Astrocyte (in vitro differentiated cells and primary cell): Measurements from ENCODE around the gene PLCH2. TPM values are rescaled to one million over a fixed set of nuclear protein-coding genes. Genes with fewer than 3 reads are reported as not detected.

ENCODE experiments used
- DNase-seq: peaks from one replicate; pipeline ENCODE4 v3.0.0-alpha.2; 2010; ENCODE audit warnings: low read depth
- FAIRE-seq: peaks from 2 replicates; lab custom pipeline; 2011; peaks lifted over from hg19 to GRCh38; lab: Jason Lieb, UNC
- H2AFZ ChIP-seq: 2 replicates; pipeline ENCODE4 v1.6.0; 2012; ENCODE audit warnings: low read depth, low read length, inconsistent platforms
- H3K27ac ChIP-seq: 2 replicates; pipeline ENCODE4 v1.5.1; 2011; ENCODE audit warnings: low read depth, low read length, inconsistent platforms
- H3K27me3 ChIP-seq: 2 replicates; pipeline ENCODE4 v1.6.0; 2011; ENCODE audit warnings: low read length, inconsistent platforms; ENCODE audit not compliant: insufficient read depth
- H3K36me3 ChIP-seq: 2 replicates; pipeline ENCODE4 v1.5.1; 2011; ENCODE audit warnings: low read length, inconsistent platforms; ENCODE audit not compliant: insufficient read depth
- H3K4me1 ChIP-seq: 2 replicates; pipeline ENCODE4 v1.5.1; 2011; ENCODE audit warnings: low read length, inconsistent platforms; ENCODE audit not compliant: insufficient read depth
- H3K4me2 ChIP-seq: 2 replicates; pipeline ENCODE4 v1.6.0; 2012; ENCODE audit warnings: low read length, inconsistent platforms
- H3K4me3 ChIP-seq: 2 replicates; pipeline ENCODE4 v1.5.1; 2011; ENCODE audit warnings: low read depth, mild to moderate bottlenecking, low read length, inconsistent platforms; ENCODE audit not compliant: insufficient read depth
- H3K79me2 ChIP-seq: 2 replicates; pipeline ENCODE4 v1.6.0; 2012; ENCODE audit warnings: mild to moderate bottlenecking, low read length, inconsistent platforms; ENCODE audit not compliant: insufficient read depth
- H3K9ac ChIP-seq: 2 replicates; pipeline ENCODE4 v1.6.0; 2012; ENCODE audit warnings: mild to moderate bottlenecking, low read length, inconsistent platforms
- H3K9me3 ChIP-seq: 2 replicates; pipeline ENCODE4 v1.5.1; 2012; ENCODE audit warnings: low read depth, mild to moderate bottlenecking, low read length, inconsistent platforms; ENCODE audit not compliant: insufficient read depth
- H4K20me1 ChIP-seq: 2 replicates; pipeline ENCODE4 v1.6.0; 2012; ENCODE audit warnings: low read length, inconsistent platforms; ENCODE audit not compliant: insufficient read depth
- H3K27ac Mint-ChIP-seq: one replicate; pipeline ENCODE4 v1.8.0; 2021; ENCODE audit warnings: mild to moderate bottlenecking, mixed read lengths; ENCODE audit not compliant: unreplicated experiment
- H3K27me3 Mint-ChIP-seq: one replicate; pipeline ENCODE4 v1.8.0; 2021; ENCODE audit warnings: low read depth, mixed read lengths; ENCODE audit not compliant: unreplicated experiment
- H3K36me3 Mint-ChIP-seq: one replicate; pipeline ENCODE4 v1.8.0; 2021; ENCODE audit warnings: low read depth, mixed read lengths; ENCODE audit not compliant: unreplicated experiment
- H3K4me1 Mint-ChIP-seq: one replicate; pipeline ENCODE4 v1.8.0; 2021; ENCODE audit warnings: low read depth, mixed read lengths; ENCODE audit not compliant: unreplicated experiment
- H3K4me3 Mint-ChIP-seq: one replicate; pipeline ENCODE4 v1.8.0; 2021; ENCODE audit warnings: mild to moderate bottlenecking, moderate library complexity, mixed read lengths; ENCODE audit not compliant: unreplicated experiment
- H3K9me3 Mint-ChIP-seq: one replicate; pipeline ENCODE4 v1.8.0; 2021; ENCODE audit warnings: mild to moderate bottlenecking, mixed read lengths; ENCODE audit not compliant: unreplicated experiment
- EZH2 ChIP-seq: IDR thresholded peaks from 2 replicates; pipeline ENCODE4 v1.6.1; 2012; ENCODE audit warnings: mild to moderate bottlenecking, low read length, inconsistent platforms; ENCODE audit not compliant: insufficient read depth
- total RNA-seq: library from RNA; stranded (reverse); gene quantifications from 2 replicates; pipeline ENCODE4 v1.2.1, GENCODE V29; 2021
- TF ChIP-seq, protein P1 (sequence below): IDR thresholded peaks from 2 replicates; pipeline ENCODE4 v1.5.1; 2011; ENCODE audit warnings: low read depth, mild to moderate bottlenecking, inconsistent platforms, low read length, moderate library complexity; ENCODE audit not compliant: insufficient read depth

PLCH2 gene
- total RNA-seq, 1 donor from 2014 or later, result 2.0 TPM

DNA sequence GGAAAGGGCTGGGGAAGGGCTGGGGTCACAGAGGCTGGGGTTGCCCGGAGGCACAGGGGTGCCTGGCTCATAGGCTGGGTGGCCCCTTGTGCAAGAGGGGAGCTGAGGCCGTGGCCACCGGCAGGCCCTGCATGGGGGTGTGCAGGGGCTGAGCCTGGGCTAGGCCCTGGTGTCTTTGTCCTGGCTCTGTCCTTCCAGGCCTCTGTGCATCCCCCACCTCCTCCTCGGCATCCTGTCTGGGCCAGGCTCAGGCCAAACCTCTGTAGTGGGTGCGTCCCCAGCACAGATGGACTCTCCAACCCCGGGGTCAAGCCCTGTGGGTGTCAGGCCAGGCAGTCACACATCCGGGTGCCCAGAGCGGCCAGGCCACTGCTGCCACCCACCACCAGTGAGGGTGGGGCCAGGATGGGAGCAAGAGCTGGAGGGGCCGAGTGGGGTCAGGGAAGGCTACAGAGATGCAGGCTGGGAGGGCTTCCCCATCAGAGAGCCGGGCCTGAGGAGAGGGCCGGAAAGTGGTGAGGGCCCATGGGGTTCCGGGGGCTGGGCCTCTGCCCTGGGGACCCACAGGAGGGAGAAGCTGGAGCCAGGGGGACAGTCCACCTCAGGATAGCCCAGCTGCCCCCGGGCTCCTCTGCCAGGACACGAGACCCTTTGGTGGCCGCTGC lies 30.9 kb downstream of the PLCH2 start:
- DNase-seq (no peak), FAIRE-seq (no peak)
- Histone ChIP-seq H3K9ac (no peak overlapping the region), H4K20me1 (peaks cover 30% of the 10 kb centered on the region), H3K4me2 (no peak overlapping the region), H3K4me3 (no peak overlapping the region), H3K4me1 (no peaks in the 10 kb centered on the region), H3K79me2 (no peaks in the 10 kb centered on the region), H3K9me3 (no peaks in the 10 kb centered on the region), H3K36me3 (peaks cover 5% of the 10 kb centered on the region), H2AFZ (no peak overlapping the region), H3K27ac (no peak overlapping the region), H3K27me3 (no peaks in the 10 kb centered on the region)
- Mint-ChIP-seq H3K27ac (no peak overlapping the region), H3K4me3 (no peak overlapping the region), H3K4me1 (no peaks in the 10 kb centered on the region), H3K36me3 (no peaks in the 10 kb centered on the region), H3K9me3 (no peaks in the 10 kb centered on the region), H3K27me3 (no peaks in the 10 kb centered on the region)
- TF ChIP-seq, protein P1, sequence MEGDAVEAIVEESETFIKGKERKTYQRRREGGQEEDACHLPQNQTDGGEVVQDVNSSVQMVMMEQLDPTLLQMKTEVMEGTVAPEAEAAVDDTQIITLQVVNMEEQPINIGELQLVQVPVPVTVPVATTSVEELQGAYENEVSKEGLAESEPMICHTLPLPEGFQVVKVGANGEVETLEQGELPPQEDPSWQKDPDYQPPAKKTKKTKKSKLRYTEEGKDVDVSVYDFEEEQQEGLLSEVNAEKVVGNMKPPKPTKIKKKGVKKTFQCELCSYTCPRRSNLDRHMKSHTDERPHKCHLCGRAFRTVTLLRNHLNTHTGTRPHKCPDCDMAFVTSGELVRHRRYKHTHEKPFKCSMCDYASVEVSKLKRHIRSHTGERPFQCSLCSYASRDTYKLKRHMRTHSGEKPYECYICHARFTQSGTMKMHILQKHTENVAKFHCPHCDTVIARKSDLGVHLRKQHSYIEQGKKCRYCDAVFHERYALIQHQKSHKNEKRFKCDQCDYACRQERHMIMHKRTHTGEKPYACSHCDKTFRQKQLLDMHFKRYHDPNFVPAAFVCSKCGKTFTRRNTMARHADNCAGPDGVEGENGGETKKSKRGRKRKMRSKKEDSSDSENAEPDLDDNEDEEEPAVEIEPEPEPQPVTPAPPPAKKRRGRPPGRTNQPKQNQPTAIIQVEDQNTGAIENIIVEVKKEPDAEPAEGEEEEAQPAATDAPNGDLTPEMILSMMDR, result no peak
- TF ChIP-seq EZH2, result no peak

DNA sequence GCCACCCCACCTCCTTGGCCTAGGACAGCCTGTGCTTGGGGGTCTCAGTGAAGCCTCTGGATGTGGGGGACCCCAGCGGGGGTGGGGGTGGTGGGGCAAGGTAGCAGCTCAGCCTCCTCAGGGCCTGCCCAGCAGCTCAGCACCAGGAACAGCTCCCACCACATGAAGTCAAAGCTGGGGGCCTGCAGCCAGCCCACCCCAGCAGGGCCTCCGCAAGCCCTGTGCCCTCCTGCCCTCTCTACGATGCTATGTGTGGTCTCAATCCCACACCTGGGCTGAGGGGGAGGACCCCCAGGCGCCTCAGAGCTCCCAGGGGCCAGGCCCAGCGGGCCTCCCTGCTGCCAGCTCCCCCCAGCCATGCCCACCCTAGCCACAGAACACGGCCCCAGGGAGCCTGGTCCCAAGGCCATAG lies 31.7 kb downstream of the PLCH2 start:
- TF ChIP-seq, protein P1, result no peak
- no peak for TF ChIP-seq EZH2
- Histone ChIP-seq H3K9ac (no peak overlapping the region), H3K4me1 (no peaks in the 10 kb centered on the region), H2AFZ (no peak overlapping the region), H3K4me2 (no peak overlapping the region), H3K27me3 (no peaks in the 10 kb centered on the region), H4K20me1 (peaks cover 30% of the 10 kb centered on the region), H3K79me2 (no peaks in the 10 kb centered on the region), H3K9me3 (no peaks in the 10 kb centered on the region), H3K27ac (no peak overlapping the region), H3K36me3 (peaks cover 5% of the 10 kb centered on the region), H3K4me3 (no peak overlapping the region)
- no peaks in the 10 kb centered on the region for H3K36me3 Mint-ChIP-seq
- H3K27ac Mint-ChIP-seq, result no peak overlapping the region
- no peak overlapping the region for H3K4me3 Mint-ChIP-seq
- no peaks in the 10 kb centered on the region for H3K27me3 Mint-ChIP-seq
- FAIRE-seq (no peak), DNase-seq (no peak)
- no peaks in the 10 kb centered on the region for H3K4me1 Mint-ChIP-seq
- H3K9me3 Mint-ChIP-seq, result no peaks in the 10 kb centered on the region

DNA sequence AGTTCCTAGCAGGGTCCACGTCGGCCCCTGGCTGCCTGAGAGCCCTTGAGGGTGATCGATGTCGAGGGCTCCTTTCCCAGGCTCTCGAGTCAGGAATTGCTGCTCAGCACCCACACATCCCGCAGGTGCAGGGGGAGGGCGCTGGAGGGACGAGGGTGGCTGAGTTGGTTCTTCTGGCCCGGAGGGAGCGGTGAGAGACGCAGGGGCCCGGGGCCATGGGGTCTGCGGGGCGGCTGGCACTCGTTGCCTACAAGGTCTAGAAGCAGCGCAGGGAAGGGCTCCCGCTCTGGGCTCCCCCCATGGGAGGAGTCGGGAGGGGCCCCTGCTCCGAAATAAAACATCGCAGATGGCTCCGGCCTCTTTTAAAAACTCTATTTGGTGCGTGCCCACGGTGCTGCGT lies 32.1 kb downstream of the PLCH2 start:
- no peak overlapping the region for H3K4me3 ChIP-seq
- no peaks in the 10 kb centered on the region for H3K27me3 ChIP-seq
- Mint-ChIP-seq H3K4me3 (no peak overlapping the region), H3K9me3 (no peaks in the 10 kb centered on the region), H3K36me3 (no peaks in the 10 kb centered on the region), H3K27me3 (no peaks in the 10 kb centered on the region), H3K4me1 (no peaks in the 10 kb centered on the region), H3K27ac (no peak overlapping the region)
- H3K36me3 ChIP-seq, result peaks cover 5% of the 10 kb centered on the region
- TF ChIP-seq, protein P1, result no peak
- no peak for TF ChIP-seq EZH2
- peaks cover 30% of the 10 kb centered on the region for H4K20me1 ChIP-seq
- no peak overlapping the region for H3K9ac ChIP-seq
- DNase-seq (no peak), FAIRE-seq (no peak)
- no peak overlapping the region for H3K4me2 ChIP-seq
- H2AFZ ChIP-seq, result no peak overlapping the region
- H3K27ac ChIP-seq, result no peak overlapping the region
- no peaks in the 10 kb centered on the region for H3K79me2 ChIP-seq
- no peaks in the 10 kb centered on the region for H3K9me3 ChIP-seq
- H3K4me1 ChIP-seq, result no peaks in the 10 kb centered on the region
